GM18951 (cell line): ENCODE results near the gene EZH1.

ENCODE experiments used
- POLR2A ChIP-seq: IDR thresholded peaks from 4 replicates; pipeline ENCODE4 v1.6.1; 2011; ENCODE audit warnings: mild to moderate bottlenecking; ENCODE audit not compliant: insufficient read length, insufficient read depth; ENCODE audit errors: extremely low read depth
- in situ Hi-C: fragments of 300-500 bp; cut with MboI; formaldehyde crosslinking; loops from one replicate; pipeline ENCODE4 v1.12.0; 2022; ENCODE audit warnings: low sequenced_read_pairs, mixed read lengths, inconsistent platforms; ENCODE audit not compliant: unreplicated experiment

Gene EZH1

DNA sequence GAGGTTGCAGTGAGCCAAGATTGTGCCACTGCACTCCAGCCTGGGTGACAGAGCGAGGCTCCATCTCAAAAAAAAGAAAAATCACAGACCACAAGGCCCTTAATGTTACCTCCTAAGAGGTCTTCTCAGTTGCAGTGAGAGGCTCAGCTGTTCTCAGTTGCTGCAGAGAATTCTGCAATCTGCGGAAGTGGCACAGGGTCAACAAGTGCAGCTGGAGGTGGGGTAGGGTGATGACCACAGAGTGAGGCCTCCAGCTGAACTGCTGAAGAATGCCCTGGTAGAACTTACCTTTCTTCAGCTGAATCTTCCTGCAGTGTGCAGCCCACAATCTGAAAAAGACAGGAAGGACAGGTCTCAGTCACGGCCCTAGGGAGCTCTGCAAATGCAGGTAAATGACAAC lies 36.3 kb downstream of the EZH1 start:
- TF ChIP-seq POLR2A: no peak
- in situ Hi-C loops: no loop called here

DNA sequence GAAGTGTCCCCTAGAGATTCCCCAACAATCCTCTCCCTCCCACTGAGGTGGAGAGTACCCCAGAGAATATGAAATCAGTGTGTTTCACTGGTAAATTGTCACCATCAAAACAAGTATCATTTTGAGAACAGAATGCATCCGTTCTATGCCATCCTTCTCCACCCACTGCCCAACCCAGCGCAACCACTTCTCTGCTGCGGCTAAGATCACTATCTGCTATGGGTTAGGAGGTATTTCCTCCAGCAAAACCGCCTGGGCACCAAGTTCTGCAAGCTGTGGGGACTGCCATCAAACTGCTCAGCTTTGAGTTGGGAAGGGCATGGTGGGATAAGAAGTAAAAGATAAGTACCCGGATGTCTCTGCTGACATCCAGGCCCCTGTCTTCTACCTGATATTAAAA lies 38.1 kb downstream of the EZH1 start:
- TF ChIP-seq POLR2A: no peak
- in situ Hi-C loops: no loop called here

DNA sequence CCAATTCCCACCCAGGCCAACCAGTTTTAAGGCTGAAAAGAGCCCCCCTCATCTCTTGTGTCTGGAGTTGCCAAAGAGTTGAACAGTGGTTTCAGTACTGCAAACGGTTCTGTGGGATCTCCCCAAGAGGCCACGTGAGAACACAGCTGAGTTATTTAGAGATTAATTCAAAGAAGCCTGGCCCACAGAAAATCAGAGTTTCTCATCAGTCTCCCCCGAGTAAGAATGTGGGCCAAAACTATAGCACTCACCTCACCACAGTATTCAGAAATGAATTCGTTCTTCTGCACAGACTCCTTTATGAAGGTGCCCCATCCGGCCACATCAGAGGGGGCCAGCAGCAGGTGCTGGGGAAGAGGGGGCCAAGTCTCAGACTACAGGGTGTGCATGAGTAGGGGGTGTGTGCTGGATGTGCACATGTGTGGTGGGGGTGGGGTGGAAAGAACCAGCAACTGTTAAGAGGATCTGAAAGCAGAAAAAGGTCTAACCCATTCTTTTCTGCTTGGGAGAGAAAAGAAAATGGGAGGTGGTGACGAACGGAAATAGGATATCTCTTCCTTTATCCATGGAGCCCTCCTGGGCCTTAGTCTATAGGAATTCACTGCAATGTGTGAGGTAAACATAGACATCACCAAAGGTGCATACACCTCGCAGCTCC lies 39.9 kb downstream of the EZH1 start:
- TF ChIP-seq POLR2A: no peak
- in situ Hi-C loops: no loop called here

DNA sequence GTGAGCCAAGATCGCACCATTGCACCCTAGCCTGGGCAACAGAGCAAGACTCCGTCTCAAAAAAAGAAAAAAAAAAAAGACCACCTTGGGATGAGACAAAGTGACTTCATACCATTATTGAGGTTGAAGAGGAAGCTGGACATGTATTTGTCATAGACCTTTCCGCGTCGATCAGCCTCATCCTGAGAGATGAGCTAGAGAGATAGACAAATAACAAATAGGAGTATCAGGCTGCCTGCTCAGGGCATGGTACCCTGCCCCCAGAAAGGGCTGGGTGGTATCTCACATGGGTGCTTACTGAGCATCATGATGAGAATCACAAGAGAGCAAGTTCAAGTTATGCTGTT lies 40.4 kb downstream of the EZH1 start:
- TF ChIP-seq POLR2A: no peak
- in situ Hi-C loops: no loop called here

DNA sequence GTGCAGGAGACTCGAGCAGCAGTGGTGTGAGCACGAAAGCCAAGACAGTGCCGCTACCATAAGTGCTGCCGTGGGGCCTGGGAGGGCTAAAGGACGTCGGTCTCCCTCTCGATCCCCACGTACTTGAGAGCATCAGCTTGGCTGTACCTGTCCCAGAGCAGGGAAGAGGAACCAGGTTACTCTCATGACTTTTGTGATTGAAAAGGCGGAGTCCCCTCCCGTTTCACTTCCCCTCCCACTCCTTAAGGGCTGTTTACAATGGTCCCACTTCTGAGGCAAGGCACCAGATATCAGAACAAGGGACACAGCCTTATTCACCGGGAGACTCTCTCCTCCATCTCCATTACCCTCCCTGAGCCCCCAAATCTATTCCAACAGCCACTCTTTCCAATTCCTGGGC lies 42.4 kb downstream of the EZH1 start:
- TF ChIP-seq POLR2A: no peak
- in situ Hi-C loops: no loop called here

DNA sequence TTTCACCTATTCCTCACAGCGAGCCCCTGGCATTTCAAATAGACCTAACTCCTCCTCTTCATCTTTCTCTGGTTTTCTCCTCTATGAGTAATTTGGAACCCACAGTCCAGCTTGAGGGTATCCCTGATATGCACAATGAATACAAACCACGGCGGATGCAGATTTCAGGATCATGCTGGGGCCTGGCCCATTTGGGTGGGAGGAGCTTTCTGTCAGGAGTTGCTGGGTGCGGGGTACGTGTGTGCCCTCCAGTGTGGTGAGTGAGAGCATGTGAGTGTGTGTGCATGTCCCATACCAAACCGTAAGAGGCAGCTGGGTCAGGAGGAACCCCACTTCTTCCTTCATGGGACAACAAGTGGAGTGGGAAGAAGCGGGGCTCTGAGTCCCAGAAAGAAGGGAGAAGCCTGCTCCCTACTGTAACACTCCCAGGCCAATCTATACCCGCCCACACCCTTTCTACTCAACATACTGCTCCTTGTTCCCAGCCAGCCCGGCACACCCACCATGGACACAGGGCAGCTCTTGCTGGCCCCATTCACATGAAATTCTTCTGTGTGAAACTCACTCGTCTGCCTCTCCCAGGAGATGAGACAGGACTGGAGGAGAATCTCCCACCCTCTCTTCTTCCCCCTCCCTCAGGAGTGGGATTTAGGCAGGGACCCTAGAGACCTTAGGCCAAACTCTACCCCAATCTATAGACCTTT lies 44.1 kb downstream of the EZH1 start:
- in situ Hi-C loops: no loop called here

DNA sequence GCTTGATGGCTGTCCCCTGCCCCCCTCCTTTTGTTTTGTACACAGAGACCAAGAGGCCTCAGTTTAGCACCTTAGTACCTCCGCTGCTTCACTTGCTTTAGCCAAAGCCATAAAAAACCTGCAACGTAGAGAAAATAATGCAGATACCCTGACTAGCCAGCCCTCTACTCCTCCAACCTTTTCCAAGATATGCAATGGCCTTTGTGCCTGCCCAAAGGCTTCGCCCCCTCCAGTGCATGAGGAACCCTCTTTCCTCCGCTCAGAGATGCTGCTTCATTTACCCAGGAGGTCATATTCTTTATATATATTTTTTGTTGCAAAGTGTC lies 45.5 kb downstream of the EZH1 start:
- no peak for TF ChIP-seq POLR2A
- in situ Hi-C loops: no loop called here

More for the DNA sequence above, 44.1 kb downstream of the EZH1 start:
- TF ChIP-seq POLR2A: no peak

DNA sequence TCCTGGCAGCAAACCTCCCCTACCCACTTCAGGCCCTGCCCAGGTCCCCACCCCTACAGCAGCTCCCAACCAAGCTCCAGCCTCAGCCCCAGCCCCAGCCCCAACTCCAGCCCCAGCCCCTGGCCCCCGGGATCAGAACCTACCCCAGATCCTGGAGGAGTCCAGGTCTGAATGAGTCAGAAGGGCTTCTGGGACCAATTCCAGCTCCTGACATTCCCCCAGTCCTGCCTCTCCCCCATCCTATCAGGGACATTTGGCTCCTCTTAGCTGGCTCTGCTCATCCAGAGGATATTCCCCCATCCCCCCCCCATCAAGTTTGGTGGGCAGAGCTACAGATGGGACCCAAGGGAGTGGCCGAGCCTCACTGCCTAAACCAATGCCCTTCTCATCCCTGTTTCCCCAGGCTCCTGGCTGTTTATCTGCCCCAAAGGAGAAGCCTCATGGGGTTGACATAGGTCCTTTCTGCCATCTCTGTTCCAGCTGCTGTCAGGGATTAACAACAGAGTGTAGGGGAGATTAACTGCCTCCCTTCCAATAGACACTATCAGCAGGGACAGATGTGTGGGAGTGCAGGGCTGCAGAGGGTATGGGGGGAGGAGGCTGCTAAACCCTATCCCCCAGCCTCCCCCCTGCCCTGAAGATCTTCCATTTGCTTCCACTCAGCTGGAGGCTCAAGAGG lies 46.0 kb downstream of the EZH1 start:
- in situ Hi-C loops: no loop called here
- TF ChIP-seq POLR2A: no peak

DNA sequence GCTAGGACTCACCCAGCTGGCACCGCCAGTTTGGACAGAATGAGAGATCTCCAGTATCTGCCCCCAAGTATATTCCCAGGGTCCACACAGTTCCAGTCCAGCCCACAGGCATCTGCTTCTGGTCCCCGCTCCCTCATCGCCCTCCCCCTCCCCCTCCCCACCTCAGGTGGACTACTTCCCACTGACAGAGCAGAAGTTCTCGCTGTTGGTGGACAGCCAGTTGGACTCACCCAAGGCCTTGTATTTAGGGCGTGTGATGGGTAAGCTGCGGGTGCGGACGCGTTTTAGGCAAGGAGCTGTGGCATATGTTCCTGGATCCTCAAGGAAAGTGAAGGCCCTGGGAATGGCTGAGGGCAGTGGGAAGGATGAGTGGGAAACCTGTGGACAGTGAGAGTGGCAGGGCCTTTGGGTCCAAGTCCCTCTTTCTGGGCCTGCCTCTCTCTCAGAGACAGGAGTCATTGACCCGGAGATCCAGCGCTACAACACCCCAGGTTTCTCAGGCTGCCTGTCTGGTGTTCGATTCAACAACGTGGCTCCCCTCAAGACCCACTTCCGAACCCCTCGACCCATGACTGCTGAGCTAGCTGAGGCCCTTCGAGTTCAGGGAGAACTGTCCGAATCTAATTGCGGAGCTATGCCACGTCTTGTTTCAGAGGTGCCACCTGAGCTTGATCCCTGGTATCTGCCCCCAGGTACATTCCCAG lies 47.6 kb downstream of the EZH1 start:
- TF ChIP-seq POLR2A: no peak
- in situ Hi-C loops: no loop called here

DNA sequence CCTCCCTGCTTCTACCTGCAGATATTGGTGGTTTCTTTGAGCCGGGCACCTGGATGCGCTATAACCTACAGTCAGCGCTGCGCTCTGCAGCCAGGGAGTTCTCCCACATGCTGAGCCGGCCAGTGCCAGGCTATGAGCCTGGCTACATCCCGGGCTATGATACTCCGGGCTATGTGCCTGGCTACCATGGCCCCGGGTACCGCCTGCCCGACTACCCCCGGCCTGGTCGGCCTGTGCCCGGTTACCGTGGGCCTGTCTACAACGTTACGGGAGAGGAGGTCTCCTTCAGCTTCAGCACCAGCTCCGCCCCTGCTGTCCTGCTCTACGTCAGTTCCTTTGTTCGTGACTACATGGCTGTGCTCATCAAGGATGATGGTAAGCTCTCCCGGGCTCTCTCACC lies 49.3 kb downstream of the EZH1 start:
- in situ Hi-C loops: no loop called here
- TF ChIP-seq POLR2A: no peak

DNA sequence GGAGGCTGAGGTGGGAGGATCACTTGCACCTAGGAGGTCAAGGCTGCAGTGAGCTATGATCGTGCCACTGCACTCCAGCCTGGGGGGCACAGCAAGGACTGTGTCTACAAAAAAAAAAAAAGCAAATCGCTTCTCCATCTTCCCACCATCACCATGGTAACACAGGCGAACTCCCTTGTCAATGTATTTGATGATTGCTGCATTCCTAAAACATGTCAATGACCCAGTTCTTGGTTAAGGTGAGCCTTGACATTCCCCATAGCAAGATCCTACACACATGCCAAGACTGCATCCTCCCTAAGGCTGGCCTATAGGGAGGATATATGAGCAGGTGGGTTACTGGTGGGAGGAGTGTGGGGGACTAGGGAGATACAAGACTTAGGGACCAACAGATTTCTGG lies 50.3 kb downstream of the EZH1 start:
- no peak for TF ChIP-seq POLR2A
- in situ Hi-C loops: no loop called here

DNA sequence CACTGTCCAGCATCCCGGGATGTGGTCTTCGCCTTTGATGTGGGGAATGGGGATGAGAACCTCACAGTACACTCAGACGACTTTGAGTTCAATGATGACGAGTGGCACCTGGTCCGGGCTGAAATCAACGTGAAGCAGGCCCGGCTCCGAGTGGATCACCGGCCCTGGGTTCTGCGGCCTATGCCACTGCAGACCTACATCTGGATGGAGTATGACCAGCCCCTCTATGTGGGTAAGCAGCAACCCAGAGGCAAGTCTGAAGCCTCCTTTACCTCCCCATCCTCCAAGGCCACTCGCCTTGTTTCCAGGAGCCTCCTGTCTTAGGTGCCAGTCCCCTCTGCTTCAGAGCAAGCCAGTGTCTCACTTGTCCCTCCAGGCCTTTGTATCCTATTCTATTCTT lies 52.4 kb downstream of the EZH1 start:
- TF ChIP-seq POLR2A: no peak
- in situ Hi-C loops: no loop called here

DNA sequence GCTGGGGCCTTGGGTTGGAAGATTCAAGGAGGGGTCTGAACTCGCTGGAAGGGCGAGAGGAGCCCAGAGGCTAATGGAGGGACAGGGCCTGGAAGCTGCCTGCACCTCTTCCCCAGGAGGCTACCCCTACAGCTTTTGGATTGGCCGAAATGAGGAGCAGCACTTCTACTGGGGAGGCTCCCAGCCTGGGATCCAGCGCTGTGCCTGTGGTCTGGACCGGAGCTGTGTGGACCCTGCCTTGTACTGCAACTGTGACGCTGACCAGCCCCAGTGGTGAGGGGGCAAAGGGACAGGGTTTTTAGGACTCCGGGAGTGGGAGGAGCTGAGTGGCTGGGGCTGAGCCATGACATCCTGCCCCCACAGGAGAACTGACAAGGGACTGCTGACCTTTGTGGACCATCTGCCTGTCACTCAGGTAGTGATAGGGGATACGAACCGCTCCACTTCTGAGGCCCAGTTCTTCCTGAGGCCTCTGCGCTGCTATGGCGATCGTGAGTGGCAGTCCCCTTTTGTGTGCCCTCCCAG lies 53.8 kb downstream of the EZH1 start:
- no peak for TF ChIP-seq POLR2A
- in situ Hi-C loops: no loop called here
